PFSK-1 (cell line): ENCODE results near the gene NEK10.

ENCODE experiments used
- POLR2AphosphoS5 ChIP-seq: IDR thresholded peaks from 2 replicates; pipeline ENCODE4 v1.6.1; 2012; ENCODE audit warnings: low read depth, mild to moderate bottlenecking, control low read depth, low read length, moderate library complexity
- REST ChIP-seq, 2 experiments: IDR thresholded peaks; 2 replicates each; pipeline versions ENCODE4 v1.6.1 to v1.8.0; 2011 to 2012; ENCODE audit warnings: low read depth in 2 of 2, low read length in 2 of 2, control low read depth in 1 of 2, inconsistent platforms in 1 of 2, mild to moderate bottlenecking in 1 of 2, moderate library complexity in 1 of 2; ENCODE audit not compliant: insufficient read depth in 1 of 2
- SIN3A ChIP-seq: IDR thresholded peaks from 2 replicates; pipeline ENCODE4 v1.6.1; 2012; ENCODE audit warnings: mild to moderate bottlenecking, low read length, moderate library complexity, borderline replicate concordance; ENCODE audit not compliant: insufficient read depth
- TAF1 ChIP-seq: IDR thresholded peaks from 2 replicates; pipeline ENCODE4 v1.6.1; 2012; ENCODE audit warnings: low read length, control low read depth, borderline replicate concordance; ENCODE audit not compliant: insufficient read depth

DNA sequence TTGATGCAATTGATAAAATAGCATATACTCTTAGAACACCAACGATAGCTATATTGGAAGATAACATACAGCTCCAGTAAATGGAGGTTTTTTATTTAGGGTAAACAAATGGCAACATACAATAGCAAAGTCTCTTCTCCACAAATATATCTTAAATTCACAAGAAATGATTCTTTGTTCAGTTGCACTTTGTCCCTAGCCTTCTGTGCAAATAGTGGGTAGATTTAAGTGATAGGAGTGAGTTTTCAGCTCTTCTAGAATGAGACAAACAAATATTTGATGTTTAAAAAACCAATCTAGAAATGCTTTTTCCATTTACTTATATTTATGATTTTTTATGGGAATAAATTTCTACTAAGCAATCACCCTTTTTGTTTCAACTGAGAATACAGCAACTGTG, 253.8 kb downstream of the NEK10 start:
- no peak for TF ChIP-seq POLR2AphosphoS5
- no peak for TF ChIP-seq SIN3A
- no peak for TF ChIP-seq REST (IDR thresholded peaks at IDR 0.05; ENCODE audit: insufficient read depth in 1 of 2, low read depth in 2 of 2, low read length in 2 of 2)
- TF ChIP-seq TAF1: no peak
